SK-N-MC (cell line): Measurements from ENCODE around the gene CTBP1.

ENCODE experiments used
- DNase-seq: peaks from one replicate; pipeline ENCODE4 v3.0.0-alpha.2; 2011; ENCODE audit warnings: low read depth, low spot score
- H3K27ac ChIP-seq: fragments of 200-600 bp; sonication (generic); 2 replicates; pipeline ENCODE4 v1.5.1; 2016; ENCODE audit warnings: mixed run types
- H3K36me3 ChIP-seq: fragments of 200-600 bp; sonication (generic); 2 replicates; pipeline ENCODE4 v1.6.1; 2017; ENCODE audit warnings: antibody characterized with exemption, low read length, mixed read lengths; ENCODE audit not compliant: insufficient read depth
- H3K4me3 ChIP-seq: fragments of 200-600 bp; sonication (generic); 2 replicates; pipeline ENCODE4 v1.5.1; 2016
- H3K9ac ChIP-seq: fragments of 200-600 bp; sonication (generic); 2 replicates; pipeline ENCODE4 v1.8.0; 2017; ENCODE audit warnings: mixed run types, mixed read lengths; ENCODE audit not compliant: insufficient read length
- H3K9me3 ChIP-seq: fragments of 200-600 bp; sonication (generic); 2 replicates; pipeline ENCODE4 v1.6.1; 2017; ENCODE audit warnings: low read depth, mild to moderate bottlenecking, antibody characterized with exemption, low read length, moderate library complexity, mixed read lengths
- EZH2 ChIP-seq: fragments of 200-600 bp; sonication (generic); IDR thresholded peaks from one replicate; pipeline ENCODE4 v1.6.1; 2017; ENCODE audit warnings: antibody characterized with exemption
- FOXP2 ChIP-seq: optimal IDR thresholded peaks from 2 replicates; pipeline ENCODE3; 2011; ENCODE audit warnings: mild to moderate bottlenecking, moderate library complexity; ENCODE audit not compliant: insufficient read depth; ENCODE audit errors: extremely low read length, control extremely low read depth
- POLR2AphosphoS5 ChIP-seq: IDR thresholded peaks from 2 replicates; pipeline ENCODE4 v1.6.1; 2012; ENCODE audit warnings: mild to moderate bottlenecking, low read depth, low read length, borderline replicate concordance

The CTBP1 gene

DNA sequence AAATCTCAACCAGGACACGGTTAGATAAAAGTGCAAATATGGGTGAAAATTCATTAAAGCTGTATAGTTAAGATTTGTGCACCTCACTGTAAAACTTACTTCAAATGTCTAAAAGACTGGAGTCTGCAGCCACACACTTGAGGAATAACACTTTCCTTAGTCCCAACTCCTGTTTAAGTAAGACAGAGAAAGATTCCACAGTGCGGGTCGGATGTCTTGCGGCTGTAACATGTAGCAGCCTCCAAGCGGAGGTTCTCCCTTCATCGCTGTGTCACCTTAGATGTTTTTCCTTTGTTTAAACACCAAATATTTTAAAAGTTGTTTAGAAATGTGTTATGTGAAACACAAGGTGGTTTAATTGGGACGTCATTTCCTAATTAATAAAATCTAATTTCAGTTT lies 39.9 kb upstream of the CTBP1 start:
- no peak for DNase-seq
- no peaks in the 10 kb centered on the region; the same call in 1 of the 2 replicates for H3K36me3 ChIP-seq
- peak overlapping the region; percentile 87 for H3K9ac ChIP-seq
- no peak for TF ChIP-seq FOXP2
- H3K4me3 ChIP-seq, result peak overlapping the region; percentile 92
- peak overlapping the region; percentile 43; the same call in 1 of the 2 replicates for H3K27ac ChIP-seq
- H3K9me3 ChIP-seq, result no peaks in the 10 kb centered on the region

DNA sequence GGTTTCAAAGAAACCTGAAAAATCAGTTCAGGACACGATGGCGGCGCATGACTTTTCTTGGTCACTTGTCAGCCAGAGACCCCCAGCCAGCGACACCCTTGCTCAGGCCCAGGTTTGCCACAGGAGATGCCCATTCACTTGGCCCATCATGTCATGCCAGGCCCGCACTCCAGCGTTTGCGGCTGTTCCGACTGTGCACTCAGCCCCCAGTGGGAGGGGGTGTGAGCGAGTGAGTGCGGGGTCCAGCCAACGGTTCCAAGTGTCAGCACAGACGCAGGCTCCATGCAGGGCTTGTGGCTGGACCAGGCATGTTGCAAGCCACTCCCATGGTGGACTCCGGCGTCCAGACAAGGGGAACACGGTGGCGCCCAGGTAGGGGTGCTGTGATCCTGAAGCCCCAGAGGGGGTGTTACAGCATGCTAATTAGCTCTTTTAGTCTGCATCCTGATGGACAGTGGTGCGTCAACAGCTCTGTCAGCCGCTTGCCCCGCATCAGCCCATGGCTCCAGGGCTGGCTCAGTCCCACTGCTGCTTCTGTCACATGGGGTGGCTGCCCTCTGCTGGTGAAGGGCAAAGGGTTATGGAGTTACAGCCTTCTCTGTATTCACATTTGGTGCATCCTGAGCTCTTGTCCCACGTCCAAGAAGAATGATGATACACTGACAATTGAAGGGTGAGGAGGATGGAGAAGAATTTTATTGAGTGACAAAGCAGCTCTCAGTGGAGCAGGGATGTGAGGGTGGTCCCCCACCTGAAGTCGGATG lies 37.0 kb upstream of the CTBP1 start:
- no peak for TF ChIP-seq FOXP2
- TF ChIP-seq POLR2AphosphoS5, result no peak
- TF ChIP-seq EZH2, result no peak
- H3K9ac ChIP-seq, result no peak overlapping the region
- H3K9me3 ChIP-seq, result no peaks in the 10 kb centered on the region
- DNase-seq, result no peak
- no peaks in the 10 kb centered on the region for H3K36me3 ChIP-seq
- H3K4me3 ChIP-seq, result no peak overlapping the region
- no peak overlapping the region for H3K27ac ChIP-seq

DNA sequence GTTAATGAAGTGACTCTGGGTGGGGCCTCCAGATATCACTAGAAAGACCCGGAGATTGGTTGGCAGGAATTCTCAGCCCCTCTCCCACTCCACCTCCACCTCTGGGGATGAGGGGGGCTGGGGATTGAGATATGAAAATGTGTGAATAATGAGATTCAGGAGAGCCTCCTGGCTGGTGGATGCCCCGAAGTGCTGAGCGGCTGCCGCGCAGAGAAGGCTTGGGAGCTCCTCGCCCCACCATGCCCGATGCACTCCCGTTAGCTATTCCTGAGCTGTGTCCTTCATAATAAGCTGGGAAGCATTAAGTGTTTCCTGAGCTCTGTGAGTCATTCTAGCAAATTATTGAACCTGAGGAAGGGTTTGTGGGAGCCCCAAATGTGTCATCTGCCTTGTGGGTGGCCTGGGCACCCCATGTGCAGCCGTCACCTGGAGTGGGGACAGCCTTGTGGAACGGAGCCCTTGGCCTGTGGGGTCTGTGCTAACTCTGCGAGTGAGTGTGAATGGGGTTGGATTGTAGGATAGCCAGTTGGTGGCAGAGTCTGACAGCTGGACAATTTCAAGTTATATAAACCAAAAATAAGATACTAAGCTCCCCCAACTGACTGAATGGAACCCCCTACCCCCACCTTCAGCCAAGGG lies 36.3 kb upstream of the CTBP1 start:
- Histone ChIP-seq H3K27ac (no peak overlapping the region), H3K36me3 (no peaks in the 10 kb centered on the region), H3K4me3 (no peak overlapping the region), H3K9ac (no peak overlapping the region), H3K9me3 (no peaks in the 10 kb centered on the region)
- no peak for DNase-seq
- TF ChIP-seq POLR2AphosphoS5, result no peak
- no peak for TF ChIP-seq FOXP2
- no peak for TF ChIP-seq EZH2

DNA sequence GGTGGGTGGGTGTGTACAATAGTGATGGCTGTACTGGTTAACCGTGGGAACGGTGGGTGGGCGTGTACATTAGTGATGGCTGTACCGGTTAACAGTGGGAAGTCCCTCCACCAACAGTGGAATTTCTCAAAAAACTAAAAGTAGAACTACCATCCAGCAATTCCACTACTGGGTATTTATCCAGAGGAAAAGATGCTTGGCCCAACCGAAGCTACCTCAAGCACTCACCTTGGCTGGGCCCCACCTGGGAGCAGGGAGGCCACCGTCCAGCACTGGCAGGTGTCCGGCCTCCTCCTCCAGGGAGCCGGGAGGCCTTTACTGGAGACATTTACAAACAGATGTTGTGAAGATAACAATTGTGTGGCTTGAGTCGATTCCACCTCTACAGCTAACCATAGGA lies 34.8 kb upstream of the CTBP1 start:
- H3K9ac ChIP-seq, result no peak overlapping the region
- H3K4me3 ChIP-seq, result no peak overlapping the region
- no peaks in the 10 kb centered on the region for H3K9me3 ChIP-seq
- no peak overlapping the region for H3K27ac ChIP-seq
- H3K36me3 ChIP-seq, result no peaks in the 10 kb centered on the region
- no peak for TF ChIP-seq EZH2
- TF ChIP-seq POLR2AphosphoS5, result no peak
- TF ChIP-seq FOXP2, result no peak
- DNase-seq, result no peak

DNA sequence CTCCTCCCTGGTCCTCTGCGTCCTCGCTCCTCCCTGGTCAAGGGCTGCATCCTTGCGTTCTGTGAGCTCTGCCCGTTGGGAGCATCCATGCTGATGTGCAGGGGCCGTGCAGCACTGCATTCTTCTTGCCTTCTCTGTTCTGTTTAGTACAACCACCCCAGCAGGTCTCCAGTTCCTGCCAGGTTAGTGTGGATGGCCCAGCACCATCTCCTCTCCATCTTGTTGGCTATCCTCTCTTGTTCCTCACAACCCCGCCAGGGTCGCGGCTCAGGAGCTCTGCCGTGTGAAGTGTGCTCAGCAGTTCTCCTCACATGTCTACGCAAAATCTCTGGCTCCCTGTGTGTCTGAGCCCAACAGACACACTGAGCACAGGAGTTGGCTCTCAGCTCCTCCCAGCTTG lies 30.3 kb upstream of the CTBP1 start:
- TF ChIP-seq POLR2AphosphoS5 (no peak), FOXP2 (no peak), EZH2 (no peak)
- H3K9me3 ChIP-seq, result no peaks in the 10 kb centered on the region
- DNase-seq, result no peak
- no peak overlapping the region for H3K4me3 ChIP-seq
- H3K27ac ChIP-seq, result no peak overlapping the region
- H3K9ac ChIP-seq, result no peak overlapping the region
- no peaks in the 10 kb centered on the region for H3K36me3 ChIP-seq

DNA sequence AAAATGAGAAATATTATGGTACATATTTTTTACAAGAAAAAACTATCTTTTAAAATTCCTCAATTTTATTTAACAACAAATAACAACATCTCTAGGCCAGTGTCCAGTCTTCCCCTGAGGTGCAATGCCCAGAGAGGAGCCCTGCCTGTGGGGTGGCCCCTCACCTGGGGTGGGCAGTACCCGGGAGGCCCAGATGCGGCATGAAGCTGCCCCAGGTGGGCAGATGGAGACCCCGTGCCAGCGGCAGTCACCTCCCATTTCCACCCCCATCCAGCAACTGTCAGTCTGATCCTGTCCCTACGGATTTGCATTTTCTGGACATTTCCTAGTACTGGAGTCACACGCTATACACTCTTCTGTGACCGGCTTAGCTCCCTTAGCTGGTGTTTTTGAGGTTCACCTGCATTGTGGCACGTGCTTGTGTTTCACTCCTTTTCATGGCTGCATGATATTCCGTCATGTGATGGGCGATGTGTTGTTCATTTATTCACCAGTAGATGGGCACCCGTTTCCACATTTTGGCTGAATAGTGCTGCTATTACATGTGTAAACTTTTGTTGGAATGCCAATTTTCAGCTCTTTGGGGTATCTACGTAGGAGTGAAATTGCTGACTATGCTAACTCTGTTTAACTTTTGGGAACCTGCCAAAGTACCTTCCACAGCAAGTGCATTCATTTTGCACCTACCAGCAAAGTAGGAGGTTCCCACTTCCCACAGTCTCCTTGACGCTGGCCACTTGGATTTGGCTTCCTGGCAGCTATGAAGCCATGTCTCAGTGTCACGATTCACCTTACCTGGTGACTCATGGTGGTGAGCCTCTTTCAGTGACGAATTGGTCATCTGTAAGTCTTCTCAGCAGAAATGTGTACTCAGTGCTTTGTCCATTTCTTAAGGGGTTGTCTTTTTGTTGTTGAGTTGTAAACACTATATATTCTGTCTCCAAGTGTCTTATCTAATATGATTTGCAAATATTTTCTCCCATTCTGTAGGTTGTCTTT lies 29.0 kb upstream of the CTBP1 start:
- Histone ChIP-seq H3K27ac (no peak overlapping the region), H3K4me3 (no peak overlapping the region), H3K9ac (no peak overlapping the region), H3K9me3 (no peaks in the 10 kb centered on the region), H3K36me3 (no peaks in the 10 kb centered on the region)
- no peak for DNase-seq
- TF ChIP-seq EZH2, result no peak
- TF ChIP-seq POLR2AphosphoS5, result no peak
- TF ChIP-seq FOXP2, result no peak

DNA sequence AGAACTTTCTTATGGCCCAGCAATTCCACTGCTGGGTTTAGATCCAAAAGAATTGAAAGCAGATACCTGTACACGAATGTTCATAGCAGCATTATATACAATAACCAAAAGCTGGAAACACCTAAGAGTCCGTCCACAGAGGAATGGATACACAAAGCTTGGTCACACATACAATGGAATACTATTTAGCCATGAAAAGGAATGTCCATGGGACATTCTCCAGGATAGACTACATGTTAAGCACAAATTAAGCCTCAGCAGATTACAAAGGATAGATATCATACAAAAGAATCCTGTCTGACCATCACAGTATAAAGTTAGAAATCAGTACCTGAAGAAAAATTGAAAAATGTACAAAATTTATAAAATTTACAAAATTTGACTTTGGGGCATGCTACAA lies 28.1 kb upstream of the CTBP1 start:
- Histone ChIP-seq H3K9me3 (no peaks in the 10 kb centered on the region), H3K36me3 (no peaks in the 10 kb centered on the region), H3K9ac (no peak overlapping the region), H3K4me3 (no peak overlapping the region), H3K27ac (no peak overlapping the region)
- TF ChIP-seq EZH2 (no peak), POLR2AphosphoS5 (no peak), FOXP2 (no peak)
- no peak for DNase-seq

DNA sequence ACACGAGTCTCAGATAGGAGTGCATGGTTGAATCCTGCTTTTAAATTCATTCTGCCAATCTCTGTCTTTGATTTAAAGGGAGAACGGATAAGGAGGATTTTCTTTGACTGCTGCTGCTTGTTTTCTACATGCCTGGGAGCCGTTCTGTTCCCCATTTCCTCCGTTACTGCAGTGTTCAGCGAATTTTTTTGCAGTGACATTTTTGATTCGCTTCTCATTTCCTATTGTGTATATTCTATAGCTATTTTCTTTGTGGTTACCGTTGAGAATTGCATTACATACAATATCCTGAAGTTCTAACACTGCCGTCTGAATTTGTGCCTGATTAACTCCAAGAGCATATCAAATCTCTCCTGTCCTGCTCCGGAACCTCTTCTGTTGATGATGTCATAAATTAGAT lies 25.9 kb upstream of the CTBP1 start:
- Histone ChIP-seq H3K27ac (peak overlapping the region; percentile 99), H3K36me3 (no peaks in the 10 kb centered on the region), H3K9ac (peak overlapping the region; percentile 84), H3K9me3 (no peaks in the 10 kb centered on the region), H3K4me3 (peak overlapping the region; percentile 75)
- DNase-seq, result peak; percentile 93
- TF ChIP-seq EZH2 (no peak), POLR2AphosphoS5 (peak; percentile 39; the same call in 1 of the 2 replicates), FOXP2 (no peak)

DNA sequence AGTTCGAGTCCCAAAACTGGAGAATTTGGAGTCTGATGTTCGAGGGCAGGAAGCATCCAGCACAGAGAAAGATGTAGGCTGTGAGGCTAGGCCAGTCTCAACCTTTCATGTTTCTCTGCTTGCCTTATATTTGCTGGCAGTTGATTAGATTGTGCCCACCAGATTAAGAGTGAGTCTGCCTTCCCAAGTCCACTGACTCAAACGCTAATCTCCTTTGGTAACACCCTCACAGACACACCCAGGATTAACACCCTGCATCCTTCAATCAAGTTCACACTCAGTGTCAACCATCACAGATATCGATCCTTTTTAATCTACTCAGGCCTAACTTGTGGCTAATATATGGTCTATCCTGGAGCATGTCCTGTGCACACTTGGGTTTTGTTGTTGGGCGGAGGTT lies 22.8 kb upstream of the CTBP1 start:
- H3K4me3 ChIP-seq, result no peak overlapping the region
- H3K27ac ChIP-seq, result no peak overlapping the region
- no peaks in the 10 kb centered on the region for H3K36me3 ChIP-seq
- TF ChIP-seq POLR2AphosphoS5, result no peak
- no peaks in the 10 kb centered on the region for H3K9me3 ChIP-seq
- DNase-seq, result no peak
- H3K9ac ChIP-seq, result no peak overlapping the region
